HG03558 (cell line): ENCODE measurements around the gene HS1BP3.
A peak's percentile ranks its signal among the peaks of the same experiment; 100 is the strongest.

Experiments used
- ATAC-seq: cut with Tn5 transposase; IDR thresholded peaks from one replicate; pipeline ENCODE4 v1.9.1; 2021; ENCODE audit warnings: moderate number of reproducible peaks; ENCODE audit not compliant: unreplicated experiment; ENCODE audit errors: extremely low read depth

Gene HS1BP3

GRCh38 chr2:20664431-20665242 lies 13.7 kb upstream of the HS1BP3 start:
- no peak for ATAC-seq

DNA sequence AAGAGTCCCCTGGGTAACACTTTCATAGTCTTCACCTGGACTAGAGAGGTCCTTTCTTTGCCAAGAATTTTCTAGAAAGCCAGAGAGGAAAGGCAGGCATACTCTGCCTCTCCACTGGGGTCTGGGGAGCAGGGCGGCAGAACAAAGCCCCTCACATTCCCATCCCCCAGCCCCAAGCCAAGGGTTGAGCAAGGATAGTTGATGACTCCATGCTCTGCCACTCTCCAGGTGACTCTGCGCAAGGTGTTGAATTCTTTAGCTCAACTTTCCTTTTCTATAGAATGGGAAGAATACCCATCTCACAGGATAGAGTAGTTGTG lies 13.1 kb upstream of the HS1BP3 start:
- no peak for ATAC-seq

DNA sequence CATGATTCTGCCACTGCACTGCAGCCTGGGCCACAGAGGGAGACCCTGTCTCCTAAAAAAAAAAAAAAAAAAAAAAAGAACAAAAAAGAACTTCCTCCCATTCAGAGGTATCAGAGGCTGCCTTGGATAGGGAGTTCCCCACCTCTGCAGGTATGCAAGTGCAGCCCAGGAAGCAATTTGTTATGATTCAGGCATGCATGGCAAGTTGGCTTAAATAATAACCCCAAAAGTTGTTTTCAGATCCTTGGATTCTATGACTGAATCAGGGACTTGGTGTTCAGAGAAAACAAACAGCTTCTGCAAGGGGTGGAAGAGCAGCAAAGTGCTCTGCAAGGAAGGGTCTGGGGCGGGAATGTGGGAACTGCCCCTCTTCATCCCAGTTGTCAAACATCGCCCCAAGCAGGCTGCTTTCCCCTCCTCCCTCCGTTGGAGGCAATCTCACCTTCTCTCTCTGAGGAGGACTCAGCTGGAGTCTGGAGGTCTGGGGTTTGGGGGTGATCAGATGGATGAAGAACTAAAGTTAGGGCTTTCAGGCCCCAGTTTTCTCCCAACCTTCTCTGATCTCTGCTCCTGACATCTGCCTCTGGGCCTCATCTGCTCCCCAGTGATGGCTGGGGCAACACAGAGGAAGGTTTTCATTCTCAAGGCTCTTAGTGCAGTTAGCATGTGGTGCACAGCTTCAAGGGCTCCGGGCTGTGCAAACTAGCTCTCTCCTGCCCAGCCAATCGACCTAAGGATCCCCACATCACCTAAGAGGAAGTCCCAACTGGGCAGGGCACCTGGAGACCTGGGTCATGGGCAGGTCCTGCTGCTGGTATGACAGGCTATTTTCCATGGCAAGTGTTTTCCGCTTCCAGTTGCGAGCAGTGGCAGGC lies 12.5 kb upstream of the HS1BP3 start:
- ATAC-seq = no peak

GRCh38 chr2:20662308-20662937 lies 11.5 kb upstream of the HS1BP3 start:
- ATAC-seq = no peak

GRCh38 chr2:20661421-20662307 lies 10.8 kb upstream of the HS1BP3 start:
- peak; percentile 58 for ATAC-seq

DNA sequence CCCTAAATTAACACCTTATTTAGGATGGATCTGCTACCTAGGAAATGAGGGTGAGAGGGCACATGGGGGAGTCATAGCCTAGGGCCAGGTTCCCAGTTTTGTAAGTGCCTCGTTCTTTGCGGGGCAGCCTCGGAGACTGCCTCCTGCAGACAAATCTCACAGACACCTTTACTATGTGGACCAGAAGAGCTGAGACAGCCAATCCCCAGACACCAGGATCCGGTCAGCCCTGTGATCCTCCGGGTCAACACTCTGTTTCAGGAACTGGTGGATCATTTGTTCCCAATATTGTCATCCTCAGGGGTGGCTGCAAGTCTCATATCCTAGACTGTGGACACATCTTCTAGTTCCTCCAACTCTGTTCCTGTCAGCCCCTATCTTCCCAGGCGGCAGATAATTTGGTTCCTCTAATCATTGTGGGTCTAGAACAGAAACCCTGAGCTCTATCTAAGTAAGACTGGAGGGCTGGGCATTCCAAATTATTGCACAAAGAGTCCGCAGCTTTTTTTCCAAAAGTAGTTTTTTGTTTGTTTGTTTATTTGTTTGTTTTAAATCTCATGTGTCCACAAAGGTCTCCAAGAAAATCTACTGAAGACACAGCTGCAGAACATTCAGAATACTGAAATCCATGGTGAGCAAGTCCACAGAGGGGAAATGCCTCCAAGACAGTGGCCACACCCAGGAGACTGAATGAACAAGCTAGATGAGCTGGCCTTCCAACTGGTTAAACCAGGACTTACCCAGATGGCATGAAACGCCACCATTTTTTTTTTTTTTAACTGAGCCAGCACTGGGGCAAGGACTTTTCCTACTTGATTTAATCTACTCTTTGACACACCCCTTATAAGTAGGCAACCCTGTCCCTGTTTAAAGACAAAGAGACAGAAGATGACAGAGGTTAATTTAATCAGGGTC lies 9.9 kb upstream of the HS1BP3 start:
- no peak for ATAC-seq

- no peak for ATAC-seq
Observed at GRCh38 chr2:20657522-20658235, 6.8 kb upstream of the HS1BP3 start.

GRCh38 chr2:20656561-20656960 lies 5.7 kb upstream of the HS1BP3 start:
- no peak for ATAC-seq

DNA sequence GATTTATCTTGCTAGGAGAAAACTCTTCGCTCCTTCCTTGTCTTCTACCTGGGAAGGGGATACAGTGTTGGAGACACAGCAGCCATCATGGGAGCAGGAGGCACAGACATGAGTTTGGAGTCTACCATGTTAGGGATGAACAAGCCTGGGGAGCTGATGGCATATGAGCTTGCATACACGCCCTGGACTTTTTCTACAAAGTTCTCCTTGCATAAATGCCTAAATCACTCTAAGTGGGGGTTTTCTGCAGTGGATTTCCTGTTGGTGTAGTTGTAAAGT lies 3.6 kb upstream of the HS1BP3 start:
- ATAC-seq = no peak

DNA sequence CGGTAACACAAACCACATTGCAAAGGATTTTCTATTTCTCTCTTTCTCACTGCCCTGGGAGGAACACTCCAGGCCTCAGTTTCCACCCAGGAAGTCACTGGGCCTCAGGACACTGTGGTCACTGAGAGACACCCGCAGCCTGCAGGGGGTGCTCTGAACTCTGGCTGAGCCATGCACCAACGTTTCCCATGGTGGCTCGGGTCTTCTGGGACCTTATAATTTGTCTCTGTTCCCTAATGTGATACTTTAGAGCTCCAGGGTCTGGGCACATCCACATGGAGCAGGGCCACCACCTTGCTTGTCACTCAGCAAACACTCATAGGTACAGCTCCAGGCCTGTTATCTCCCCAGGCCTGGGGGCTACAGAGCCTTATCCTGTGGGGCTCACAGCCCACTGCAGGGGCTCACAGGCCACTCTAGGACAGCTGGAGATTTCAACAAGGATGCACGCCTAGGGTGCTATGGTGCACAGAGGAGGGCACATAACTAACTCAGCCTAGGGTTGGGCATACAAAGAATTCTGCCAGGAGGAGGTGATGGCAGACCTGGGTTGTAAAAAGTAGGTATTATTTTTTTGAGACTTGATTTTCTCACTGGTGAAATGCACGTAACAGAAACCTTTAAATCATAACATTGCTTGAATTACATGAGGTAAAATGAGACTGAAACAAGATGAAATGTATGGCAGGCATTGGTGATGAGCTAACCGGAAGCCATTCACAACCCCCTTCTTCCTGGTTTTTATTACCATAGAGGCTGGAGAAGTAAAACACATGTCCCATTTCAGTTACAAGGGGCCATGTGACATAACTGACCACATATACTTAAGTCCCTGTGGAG lies 3.0 kb upstream of the HS1BP3 start:
- no peak for ATAC-seq

- ATAC-seq = no peak
Observed at GRCh38 chr2:20652673-20653575, 2.0 kb upstream of the HS1BP3 start.

DNA sequence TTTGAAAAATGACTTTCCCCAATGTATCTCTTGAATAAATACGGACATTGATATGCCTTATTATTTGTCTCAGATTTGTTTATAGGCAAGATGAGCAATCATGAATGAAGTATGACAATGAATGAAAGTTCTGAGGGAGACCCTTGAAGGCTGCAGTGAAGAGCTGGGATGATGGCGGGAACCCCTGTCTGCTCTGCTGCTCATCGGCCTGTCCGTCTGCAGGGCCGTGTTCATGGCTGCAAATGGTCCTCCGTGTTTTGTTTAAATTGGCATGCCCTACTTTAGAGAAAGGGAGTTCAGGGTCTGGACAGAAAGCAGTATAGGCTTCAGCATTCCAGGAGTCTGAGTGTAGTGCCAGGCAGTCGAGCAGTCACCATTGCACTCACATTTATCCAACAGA lies 1.2 kb upstream of the HS1BP3 start:
- no peak for ATAC-seq

DNA sequence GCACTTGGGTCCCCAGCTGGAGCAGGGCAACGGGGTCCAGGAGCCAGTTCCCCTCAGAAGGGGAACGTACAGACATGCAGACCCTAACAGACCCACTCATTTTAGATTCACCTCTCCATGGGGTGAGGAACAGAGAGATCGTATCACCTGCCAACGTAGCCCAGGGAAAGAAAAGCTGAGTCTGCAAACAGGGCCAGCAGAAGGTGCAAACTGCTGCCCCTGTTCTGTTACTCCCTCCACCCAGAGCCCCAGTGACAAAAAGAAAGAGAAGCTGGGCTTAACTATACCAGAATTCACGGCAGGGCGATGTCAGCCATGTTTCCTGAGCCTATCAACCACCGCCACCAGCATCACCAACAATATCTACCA lies 817 bp upstream of the HS1BP3 start:
- no peak for ATAC-seq

DNA sequence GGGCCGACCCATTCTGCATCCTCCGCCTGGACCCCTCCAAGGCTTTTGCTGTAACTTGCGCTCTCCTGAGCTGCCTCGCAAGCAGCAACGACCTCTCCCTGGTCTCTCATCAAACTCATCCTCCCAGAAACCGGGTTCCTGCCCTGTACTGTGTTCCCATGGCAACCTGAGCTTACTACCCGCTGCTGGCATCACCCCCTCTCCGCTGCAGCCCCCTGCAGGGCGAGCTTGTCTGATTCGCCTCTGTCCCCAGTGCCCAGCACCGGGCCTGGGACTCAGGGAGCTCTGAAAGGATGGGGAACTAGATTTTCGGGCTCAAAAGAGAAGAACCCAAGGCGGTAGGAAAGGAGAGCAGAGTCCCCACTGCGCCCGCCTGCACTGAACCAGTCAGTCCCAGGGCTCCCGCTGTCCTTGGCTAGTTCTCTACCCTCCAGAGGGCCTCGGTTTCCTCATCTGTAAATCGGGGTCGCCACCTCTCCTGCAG lies 463 bp downstream of the HS1BP3 start:
- peak; percentile 3 for ATAC-seq

- ATAC-seq = no peak
Observed at GRCh38 chr2:20649976-20650375, 922 bp downstream of the HS1BP3 start.

- no peak for ATAC-seq
Observed at GRCh38 chr2:20649576-20649975, 1.3 kb downstream of the HS1BP3 start.

- no peak for ATAC-seq
Observed at GRCh38 chr2:20648831-20649230, 2.1 kb downstream of the HS1BP3 start.
